GM19463 (cell line): ENCODE data around the gene PARP8.
"Not testable (repeated sequence)": the region's sequence is repeated elsewhere in the genome, so short reads cannot be mapped to it uniquely, and the experiment has no call there.

Source experiments
- ATAC-seq: cut with Tn5 transposase; IDR thresholded peaks from one replicate; pipeline ENCODE4 v1.9.1; 2021; ENCODE audit warnings: mild to moderate bottlenecking, moderate library complexity; ENCODE audit not compliant: unreplicated experiment

The PARP8 gene

DNA sequence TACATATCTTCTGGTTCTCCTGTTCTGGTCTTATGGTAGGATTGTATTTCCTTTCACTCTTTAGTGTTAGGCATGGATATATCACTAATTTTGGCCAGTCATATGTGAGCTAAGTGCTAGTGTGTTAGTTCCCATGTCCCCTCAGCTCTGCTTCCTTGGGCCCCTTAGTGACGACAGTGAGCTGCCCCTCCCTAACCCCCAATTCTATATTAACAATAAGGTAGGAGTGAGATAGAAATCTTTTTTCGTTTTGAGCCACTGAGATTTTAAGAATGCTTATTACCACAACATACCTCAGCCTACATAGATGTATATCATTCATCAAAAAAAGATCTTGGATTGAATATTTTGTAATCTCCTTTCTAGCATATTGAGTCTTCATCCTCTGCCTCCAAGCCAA, 100.5 kb downstream of the PARP8 start:
- ATAC-seq = no peak

GRCh38 chr5:50767588-50767987, 101.2 kb downstream of the PARP8 start:
- no peak for ATAC-seq

GRCh38 chr5:50768634-50769033, 102.2 kb downstream of the PARP8 start:
- no peak for ATAC-seq

DNA sequence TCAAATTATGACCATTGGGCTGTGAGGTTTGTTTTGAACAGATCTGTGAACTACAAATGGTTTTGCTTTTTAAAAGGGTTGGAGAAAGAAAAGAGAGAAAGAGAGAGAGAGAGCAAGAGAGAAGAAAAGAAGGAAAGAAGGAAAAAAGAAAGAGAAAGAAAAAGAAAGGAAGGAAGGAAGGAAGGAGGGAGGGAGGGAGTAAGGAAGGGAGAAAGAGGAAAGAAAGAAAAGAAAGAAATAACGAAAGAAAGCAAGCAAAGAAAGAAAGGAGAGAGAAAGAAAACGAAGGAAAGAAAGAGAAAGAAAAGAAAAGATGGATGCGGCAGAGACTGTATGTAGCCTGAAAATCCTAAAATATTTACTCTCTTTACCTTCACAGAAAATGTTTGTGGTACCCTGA, 104.0 kb downstream of the PARP8 start:
- ATAC-seq = no peak

DNA sequence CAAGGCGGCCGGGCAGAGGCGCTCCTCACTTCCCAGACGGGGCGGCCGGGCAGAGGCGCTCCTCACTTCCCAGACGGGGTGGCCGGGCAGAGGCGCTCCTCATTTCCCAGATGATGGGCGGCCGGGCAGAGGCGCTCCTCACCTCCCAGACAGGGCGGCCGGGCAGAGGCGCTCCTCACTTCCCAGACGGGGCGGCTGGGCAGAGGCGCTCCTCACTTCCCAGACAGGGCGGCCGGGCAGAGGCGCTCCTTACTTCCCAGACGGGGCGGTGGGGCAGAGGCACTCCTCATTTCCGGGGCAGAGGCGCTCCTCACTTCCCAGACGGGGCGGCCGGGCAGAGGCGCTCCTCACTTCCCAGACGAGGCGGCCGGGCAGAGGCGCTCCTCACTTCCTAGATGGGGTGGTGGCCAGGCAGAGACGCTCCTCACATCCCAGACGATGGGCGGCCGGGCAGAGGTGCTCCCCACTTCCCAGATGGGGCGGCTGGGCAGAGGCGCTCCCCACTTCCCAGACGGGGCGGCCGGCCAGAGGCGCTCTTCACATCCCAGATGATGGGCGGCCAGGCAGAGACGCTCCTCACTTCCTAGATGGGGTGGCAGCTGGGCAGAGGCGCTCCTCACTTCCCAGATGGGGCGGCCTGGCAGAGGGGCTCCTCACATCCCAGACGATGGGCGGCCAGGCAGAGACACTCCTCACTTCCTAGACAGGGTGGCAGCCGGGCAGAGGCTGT, 108.2 kb downstream of the PARP8 start:
- ATAC-seq = not testable (repeated sequence)

DNA sequence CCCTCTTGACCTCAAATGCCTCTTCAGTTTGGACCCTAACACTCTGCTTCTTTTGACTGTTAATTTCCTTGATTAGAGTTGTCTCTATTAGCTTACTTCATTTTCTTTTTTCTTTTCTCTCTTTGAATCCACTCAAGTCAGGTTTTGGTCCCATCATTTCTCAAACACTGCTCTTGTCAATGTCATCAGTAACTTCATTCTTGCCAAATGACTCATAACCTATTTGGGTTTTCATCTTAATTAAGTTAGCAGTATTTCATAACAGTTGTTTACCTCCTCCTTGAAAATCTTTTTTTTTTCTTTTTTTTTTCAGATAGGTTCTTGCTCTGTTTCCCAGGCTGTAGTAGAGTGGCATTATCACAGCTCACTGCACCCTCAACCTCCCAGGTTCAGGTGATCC, 119.6 kb downstream of the PARP8 start:
- ATAC-seq = no peak

DNA sequence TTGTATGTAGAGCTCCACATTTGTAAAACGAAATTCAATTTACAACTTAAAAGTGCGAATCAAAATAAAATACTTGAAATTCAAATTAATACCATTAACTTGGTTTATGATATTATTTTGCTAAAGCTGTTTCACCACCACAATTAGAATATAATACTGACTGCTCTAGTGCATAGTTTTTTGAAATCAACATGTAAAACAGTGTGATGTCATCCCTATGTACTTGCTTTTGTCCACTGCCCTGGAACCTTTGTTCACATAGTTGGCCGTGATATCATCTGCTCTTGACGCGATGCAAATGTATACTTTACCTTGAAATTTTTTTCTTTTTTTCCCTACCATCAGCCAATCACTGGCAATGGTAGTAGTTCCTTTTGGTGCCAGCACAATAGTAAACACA, 125.4 kb downstream of the PARP8 start:
- ATAC-seq = no peak

- no peak for ATAC-seq
These were observed 126.4 kb downstream of the PARP8 start for GRCh38 chr5:50792843-50793242.

DNA sequence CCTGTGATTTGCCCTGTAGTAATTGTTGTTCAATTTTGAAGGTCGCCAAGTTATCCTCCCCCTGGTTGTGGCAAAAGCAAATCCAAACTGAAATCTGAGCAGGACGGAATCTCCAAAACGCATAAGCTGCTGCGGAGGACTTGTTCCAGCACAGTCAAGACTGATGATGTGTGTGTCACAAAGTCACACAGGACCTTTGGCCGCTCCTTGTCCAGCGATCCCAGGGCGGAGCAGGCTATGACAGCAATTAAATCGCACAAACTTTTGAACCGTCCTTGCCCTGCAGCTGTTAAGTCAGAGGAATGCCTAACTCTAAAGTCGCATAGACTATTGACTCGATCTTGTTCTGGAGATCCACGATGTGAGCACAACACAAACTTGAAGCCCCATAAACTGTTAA, 128.4 kb downstream of the PARP8 start:
- ATAC-seq = no peak

- no peak for ATAC-seq
These were observed 131.6 kb downstream of the PARP8 start for GRCh38 chr5:50798002-50798401.

DNA sequence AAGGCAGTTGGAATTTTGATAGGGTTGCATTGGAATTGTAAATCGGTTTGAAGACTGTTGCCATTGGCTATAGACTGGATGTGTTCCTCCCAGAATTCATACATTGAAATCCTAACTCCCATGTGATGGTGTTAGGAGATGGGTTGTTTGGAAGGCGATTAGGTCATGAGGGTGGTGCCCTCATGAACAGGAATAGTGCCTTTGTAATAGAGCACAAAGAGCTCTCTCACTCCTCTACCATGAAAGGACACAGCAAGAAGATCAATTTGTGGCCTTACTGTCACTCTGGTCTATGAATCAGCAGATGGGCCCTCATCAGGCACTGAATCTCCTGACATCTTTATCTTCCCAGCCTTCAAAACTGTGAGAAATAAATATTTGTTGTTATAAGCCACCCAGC, 133.2 kb downstream of the PARP8 start:
- no peak for ATAC-seq

DNA sequence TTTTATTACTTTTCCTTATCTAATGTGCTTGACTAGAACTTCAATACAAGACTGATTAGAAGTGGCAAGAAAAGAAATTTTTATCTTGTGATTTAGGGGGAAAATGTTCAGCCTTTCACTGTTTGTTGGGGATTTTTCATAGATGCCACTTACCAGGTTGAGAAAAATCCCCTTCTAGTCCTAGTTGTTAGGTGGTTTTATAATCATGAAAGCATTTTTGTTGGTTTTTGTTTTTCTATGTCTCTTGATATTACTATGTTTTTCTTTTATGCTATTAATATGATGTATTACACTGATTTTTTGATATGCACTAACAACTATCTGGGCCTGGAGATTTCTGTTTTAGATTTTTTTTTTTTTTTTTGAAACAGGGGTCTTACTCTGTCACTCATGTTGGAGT, 134.0 kb downstream of the PARP8 start:
- ATAC-seq = peak; percentile 61

GRCh38 chr5:50807661-50808060, 141.2 kb downstream of the PARP8 start:
- no peak for ATAC-seq

DNA sequence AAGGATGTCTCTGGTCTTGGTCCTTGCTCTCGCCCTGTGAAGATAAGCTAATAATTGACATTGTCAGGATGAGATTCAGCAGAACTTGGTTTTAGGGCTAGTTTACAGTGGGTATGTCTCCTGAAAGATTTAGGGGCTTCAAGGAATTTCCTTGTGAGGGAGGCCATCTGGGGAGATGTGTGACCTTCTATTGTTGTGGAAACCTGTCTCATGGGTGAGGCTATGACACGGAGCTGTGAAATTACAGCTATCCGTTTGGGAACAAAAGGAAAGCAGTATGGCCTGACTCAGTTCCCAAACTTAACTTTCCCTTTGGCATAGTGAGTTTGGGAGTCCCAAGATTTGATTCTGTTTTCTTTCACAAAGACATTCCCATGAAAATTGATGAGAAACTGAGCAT, 142.0 kb downstream of the PARP8 start:
- no peak for ATAC-seq

DNA sequence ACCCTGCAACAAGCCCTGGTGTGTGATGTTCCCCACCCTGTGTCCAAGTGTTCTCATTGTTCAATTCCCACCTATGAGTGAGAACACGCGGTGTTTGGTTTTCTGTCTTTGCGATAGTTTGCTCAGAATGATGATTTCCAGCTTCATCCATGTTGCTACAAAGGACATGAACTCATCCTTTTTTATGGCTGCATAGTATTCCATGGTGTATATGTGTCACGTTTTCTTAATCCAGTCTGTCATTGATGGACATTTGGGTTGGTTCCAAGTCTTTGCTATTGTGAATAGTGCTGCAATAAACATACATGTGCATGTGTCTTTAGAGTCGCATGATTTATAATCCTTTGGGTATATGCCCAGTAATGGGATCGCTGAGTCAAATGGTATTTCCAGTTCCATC, 145.3 kb downstream of the PARP8 start:
- not testable (repeated sequence) for ATAC-seq

GRCh38 chr5:50813691-50814090, 147.3 kb downstream of the PARP8 start:
- no peak for ATAC-seq

- ATAC-seq = no peak
These were observed 148.1 kb downstream of the PARP8 start for GRCh38 chr5:50814556-50814955.

- ATAC-seq = no peak
These were observed 155.6 kb downstream of the PARP8 start for GRCh38 chr5:50822046-50822445.

DNA sequence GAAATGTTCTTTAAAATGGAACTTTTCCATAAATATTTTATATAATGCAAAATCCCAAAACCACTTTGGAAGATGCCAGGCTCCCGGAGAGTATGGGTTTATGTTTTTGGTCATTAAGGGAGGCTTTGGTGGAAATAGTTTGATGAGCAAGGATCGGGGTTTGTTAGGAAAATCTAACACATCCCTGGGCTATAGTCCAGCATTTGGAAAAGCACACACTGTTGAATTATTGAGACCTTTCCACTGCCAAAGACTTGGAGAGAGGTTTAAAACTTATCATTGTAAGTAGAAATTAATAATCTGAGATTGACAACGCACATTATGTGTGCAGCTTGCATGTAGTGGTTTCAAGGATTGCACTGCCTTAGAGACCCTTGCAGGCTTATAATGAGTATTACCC, 156.3 kb downstream of the PARP8 start:
- ATAC-seq = no peak

- ATAC-seq = no peak
These were observed 157.1 kb downstream of the PARP8 start for GRCh38 chr5:50823568-50823967.

GRCh38 chr5:50824109-50824508, 157.7 kb downstream of the PARP8 start:
- no peak for ATAC-seq

DNA sequence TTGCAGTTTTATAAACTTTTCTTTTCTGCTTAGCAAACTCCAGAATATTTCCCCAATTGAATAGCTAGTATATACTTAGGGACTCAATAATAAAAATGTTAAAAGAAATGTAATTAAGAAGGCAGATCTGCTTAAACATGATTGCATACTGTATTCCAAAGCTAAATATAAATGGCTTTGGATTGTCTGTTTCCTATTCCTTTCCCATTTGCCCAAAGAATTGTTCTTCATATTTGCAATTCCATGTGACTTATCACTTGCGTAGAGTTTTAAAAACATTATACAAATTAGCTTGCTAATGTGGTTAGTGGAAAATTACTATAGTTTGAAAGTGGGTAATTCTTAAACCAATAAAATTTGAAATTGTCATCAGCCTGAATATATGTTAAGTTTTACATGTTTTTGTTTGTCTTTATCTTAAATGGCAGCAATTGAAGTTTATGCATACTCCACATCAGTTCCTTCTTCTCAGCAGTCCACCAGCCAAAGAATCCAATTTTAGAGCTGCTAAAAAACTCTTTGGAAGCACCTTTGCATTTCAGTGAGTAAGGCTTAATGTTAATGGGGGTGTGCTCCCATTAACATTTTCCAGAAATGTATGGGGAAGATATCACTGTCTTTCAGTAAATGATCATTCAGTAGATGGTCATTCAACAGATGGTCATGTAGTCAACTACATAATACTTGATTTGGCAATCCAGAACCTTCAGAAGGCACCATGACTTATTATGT, 161.2 kb downstream of the PARP8 start:
- no peak for ATAC-seq

DNA sequence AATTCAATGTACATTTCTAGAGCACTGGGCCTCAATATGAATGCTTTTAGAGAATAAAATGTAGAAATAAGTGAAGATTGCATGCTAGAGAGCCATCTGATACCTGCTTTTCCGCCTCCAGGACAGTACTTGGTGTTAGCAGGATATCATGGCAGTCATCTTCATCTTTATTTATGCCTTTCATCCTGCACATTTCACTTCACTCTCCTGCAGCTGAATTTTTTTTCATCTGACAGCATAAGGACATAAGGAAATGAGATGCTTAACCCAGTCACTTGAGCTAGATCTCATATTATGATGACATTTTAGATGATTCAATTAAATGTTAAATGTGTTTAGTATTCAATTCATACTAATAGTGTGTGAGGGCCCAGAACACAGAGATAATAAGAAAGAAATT, 162.6 kb downstream of the PARP8 start:
- ATAC-seq = no peak
